MM.1S (cell line): ENCODE results near the gene FMO3.

Experiments used
- CTCF ChIP-seq: fragments of 300-600 bp; sonication (generic); IDR thresholded peaks from 2 replicates; pipeline ENCODE4 v1.5.1; 2016; ENCODE audit warnings: antibody characterized with exemption, low read length, mixed read lengths
- EZH2 ChIP-seq: fragments of 300-600 bp; sonication (generic); optimal IDR thresholded peaks from 2 replicates; pipeline ENCODE3; 2017; ENCODE audit warnings: low read depth, mild to moderate bottlenecking, antibody characterized with exemption, low read length, mixed read lengths
- EZH2phosphoT487 ChIP-seq: fragments of 300-600 bp; sonication (generic); IDR thresholded peaks from 2 replicates; pipeline ENCODE4 v1.6.1; 2018; ENCODE audit warnings: antibody characterized with exemption, low read length

GRCh38 chr1:171084870-171085269 lies 5.8 kb upstream of the FMO3 start:
- TF ChIP-seq CTCF (no peak), EZH2 (no peak), EZH2phosphoT487 (no peak)
